GM19043 (cell line): Measurements from ENCODE around the gene NDUFB7.
"Not testable (repeated sequence)": the region's sequence is repeated elsewhere in the genome, so short reads cannot be mapped to it uniquely, and the experiment has no call there.

ENCODE experiments used
- ATAC-seq: cut with Tn5 transposase; IDR thresholded peaks from one replicate; pipeline ENCODE4 v1.9.1; 2021; ENCODE audit warnings: low read depth; ENCODE audit not compliant: unreplicated experiment

NDUFB7 gene

DNA sequence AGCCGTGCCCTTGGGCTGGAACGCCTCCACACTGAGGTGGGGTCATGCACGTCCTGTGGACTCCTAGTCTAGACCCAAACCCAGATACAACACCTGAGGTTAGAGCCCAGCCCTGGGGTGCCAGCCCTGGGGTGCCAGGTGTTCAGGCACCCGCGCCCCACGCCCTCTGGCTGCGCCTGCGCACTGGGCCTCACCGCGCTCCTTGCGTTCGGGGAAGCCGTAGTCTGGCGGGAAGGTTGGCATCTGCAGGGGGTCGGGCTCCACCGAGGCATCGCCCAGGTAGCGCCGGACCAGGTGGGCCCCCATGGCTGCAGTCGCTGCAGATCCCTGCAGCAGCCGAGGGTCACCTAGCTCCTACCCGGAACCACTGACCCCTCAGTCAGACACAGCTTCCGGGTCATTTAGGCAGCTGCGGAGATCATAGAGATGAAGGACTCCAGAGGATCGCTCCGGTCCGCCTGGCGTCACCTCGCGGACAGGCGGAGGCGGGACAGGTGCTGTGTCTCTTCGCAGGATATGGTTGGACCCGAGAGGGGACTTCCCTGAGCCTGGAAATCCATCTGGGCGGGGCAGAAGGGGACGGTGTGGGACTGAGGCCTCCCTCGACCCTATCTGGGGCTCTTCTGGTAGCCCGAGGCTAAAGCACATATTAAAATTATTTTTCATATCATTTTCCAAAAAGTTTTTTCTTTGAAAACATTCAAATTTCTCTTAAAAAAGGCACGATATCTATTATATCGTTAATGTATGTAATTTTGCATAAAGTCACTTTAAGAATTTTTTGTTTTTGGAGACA, at the start of gene NDUFB7:
Gene NDUFB7 (minus strand): TSS at position 372 of the 796 bp plus-strand sequence. CDS start 66 bp downstream, at position 306.
- ATAC-seq: peak; percentile 73

DNA sequence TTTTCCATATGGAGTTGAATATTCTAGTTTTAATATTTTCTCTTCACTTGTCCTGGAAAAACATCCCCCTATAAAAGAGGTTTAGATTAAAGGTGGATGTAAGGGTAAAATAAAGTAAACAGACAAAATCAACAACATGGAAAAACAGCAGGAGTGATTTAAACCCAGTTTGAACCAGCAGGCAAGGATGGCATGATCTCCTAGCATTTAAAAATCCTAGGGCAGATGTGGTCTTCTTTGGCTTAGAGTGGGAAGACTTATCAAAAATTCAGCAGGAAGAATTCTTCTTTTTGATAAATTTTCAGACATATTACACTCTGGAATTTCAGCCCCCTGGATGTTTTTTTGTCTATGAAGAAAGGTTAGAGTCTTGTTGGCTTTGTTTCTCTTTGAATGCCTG, 47.5 kb upstream of the NDUFB7 start:
- ATAC-seq: no peak

DNA sequence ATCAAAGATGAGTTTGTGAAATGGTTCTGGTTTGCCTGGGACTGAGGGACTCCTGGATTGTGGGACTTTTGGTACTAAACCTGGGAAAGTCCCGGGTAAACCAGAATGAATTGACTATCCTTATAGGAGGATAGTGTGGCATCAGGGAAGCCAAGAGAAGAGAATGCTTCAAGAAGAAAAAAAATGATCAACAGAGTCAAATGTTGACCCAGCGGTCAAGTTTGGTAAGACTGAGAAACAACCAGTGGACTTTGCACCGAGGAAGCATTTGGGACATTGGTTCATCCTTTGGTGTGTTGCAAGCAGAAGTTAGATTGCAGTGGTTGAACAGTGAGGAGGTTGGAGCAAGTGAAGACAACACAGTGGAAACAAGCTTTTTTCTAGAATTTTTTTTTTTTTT, 44.5 kb upstream of the NDUFB7 start:
- ATAC-seq: no peak

DNA sequence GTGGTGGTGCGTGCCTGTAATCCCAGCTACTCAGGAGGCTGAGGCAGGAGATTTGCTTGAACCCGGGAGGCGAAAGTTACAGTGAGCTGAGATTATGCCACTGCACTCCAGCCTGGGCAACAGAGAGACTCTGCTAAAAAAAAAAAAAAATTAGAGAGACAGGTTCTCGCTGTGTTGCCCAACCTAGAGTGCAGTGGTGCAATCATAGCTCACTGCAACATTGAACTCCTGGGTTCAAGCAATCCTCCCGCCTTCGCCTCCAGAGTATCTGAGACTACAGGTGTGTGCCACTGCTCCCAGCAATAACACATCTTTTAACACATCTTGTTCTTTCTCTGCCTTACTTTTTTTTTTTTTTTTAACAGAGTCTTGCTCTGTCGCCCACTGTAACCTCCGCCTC, 43.8 kb upstream of the NDUFB7 start:
- no peak for ATAC-seq

DNA sequence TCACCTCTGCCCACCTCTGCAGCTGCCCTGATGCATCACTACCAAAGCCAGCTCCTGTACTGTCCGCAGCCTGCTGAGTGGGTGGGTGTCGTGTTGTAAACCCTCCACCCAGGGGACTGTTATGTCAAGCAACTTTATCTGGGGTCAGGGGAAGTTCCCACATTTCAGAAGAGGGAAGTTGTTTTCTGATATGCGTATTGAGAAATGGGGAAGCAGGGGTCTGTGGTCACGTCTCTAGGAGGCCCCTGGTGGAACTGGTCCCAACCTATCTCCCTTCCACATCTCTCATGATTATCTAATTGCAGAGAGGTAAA, 42.2 kb upstream of the NDUFB7 start:
- ATAC-seq: no peak

DNA sequence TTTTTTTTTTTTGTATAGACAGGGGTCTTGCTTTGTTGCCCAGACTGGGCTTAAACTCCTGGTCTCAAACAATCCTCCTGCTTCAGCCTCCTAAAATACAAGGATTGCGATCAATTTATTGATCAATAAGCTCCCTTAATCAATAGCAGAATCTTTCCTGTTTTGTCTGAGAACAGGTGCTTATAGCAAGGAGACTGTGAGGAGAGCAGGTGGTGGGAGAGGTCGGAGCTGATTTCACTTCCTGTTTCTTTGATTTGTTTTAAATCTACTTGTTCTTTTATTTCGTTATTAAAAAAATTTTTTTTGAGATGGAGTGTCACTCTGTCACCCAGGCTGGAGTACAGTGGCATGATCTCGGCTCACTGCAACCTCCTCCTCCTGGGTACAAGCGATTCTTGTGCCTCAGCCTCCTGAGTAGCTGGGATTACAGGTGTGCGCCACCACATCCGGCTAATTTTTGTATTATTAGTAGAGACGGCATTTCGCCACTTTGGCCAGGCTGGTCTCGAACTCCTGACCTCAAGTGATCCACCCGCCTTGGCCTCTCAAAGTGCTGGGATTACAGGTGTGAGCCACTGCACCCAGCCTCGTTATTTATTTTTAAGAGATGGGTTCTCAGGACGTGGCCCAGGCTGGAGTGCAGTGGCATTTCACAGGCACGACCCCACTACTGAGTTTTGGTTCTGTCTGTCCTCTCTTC, 41.7 kb upstream of the NDUFB7 start:
- ATAC-seq: not testable (repeated sequence)

DNA sequence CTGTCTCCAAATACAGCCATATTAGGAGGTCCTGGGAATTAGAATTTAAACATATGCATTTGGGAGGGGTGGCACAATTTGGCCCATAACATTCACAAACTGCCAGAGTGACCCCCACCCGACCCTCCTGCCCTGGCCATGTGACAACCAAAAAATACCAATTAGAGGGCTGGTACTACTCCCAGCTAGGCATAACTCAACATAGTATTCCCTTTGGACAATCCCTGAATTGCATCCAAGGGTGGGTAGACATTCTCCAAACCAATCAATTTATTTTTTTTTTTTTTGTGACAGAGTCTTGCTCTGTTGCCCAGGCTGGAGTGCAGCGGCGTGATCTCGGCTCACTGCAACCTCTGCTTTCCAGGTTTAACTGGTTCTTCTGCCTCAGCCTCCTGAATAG, 40.8 kb upstream of the NDUFB7 start:
- ATAC-seq: no peak

DNA sequence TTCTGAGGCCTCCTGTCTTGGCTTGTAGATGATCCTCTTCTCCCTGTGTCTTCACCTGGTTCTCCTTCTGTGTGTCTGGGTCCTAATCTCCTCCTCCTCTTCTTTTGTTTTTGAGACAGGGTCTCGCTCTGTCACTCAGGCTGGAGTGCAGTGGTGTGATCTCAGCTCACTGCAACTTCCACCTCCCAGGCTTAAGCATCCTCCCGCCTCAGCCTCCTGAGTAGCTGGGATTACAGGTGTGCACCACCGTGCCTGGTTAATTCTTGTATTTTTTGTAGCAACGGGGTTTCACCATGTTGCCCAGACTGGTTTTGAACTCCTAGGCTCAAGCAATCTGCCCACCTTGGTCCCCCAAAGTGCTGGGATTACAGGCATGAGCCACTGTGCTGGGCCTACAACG, 40.4 kb upstream of the NDUFB7 start:
- ATAC-seq: not testable (repeated sequence)

DNA sequence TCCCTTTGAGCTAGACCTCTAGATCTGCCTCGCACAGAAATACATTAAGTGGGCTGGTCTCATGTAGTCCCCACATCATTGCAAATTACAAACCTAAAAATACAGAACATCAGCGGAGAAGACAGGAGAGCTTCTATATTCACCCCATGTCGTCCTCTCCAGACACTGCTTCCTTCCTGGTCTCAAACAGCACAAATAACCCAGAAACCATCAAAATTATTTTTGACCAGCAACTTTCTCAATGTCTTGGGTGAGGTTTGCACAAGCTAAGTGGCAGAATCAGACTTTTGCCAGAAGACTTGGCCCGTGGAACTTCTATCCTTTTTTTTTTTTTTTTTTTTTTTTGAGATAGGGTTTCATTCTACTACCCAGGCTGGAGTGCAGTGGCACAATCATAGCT, 39.2 kb upstream of the NDUFB7 start:
- ATAC-seq: no peak

DNA sequence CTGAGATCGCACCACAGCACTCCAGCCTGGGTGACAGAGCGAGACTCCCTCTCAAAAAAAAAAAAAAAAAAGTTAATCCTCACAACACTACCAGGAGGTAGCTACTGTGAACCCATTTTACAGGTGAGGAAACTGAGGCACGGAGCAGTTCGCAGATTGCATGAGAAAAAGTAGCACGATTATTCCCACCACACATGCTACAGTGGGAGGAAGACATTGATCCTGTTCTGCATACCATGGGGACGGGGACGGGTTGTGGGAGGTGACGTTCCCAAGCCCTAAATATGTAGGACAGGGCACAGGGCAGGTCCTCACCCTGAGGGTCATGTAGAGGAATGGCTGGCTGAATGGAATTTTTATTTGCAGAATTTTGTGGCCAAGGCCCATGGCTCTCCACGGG, 34.8 kb upstream of the NDUFB7 start:
- ATAC-seq: no peak

DNA sequence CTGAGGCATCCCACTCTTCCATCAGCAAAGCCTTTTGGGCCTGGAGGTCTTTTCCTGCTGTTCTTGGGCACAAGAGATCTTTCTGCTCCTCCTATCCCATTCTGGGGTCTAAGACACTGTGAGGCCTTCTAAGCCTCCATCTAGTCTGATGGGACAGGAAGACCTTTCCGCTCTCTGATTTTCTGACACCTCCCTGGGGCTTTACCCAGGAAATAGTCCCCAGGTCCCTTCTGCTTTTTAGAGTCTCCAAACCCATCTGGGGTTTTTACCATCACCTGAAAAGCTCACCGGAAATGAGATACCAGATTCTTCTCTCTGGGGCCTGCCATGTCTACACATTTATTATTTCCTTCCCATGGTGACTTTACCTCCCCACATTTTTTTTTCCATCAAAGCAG, 32.1 kb upstream of the NDUFB7 start:
- ATAC-seq: peak; percentile 79

DNA sequence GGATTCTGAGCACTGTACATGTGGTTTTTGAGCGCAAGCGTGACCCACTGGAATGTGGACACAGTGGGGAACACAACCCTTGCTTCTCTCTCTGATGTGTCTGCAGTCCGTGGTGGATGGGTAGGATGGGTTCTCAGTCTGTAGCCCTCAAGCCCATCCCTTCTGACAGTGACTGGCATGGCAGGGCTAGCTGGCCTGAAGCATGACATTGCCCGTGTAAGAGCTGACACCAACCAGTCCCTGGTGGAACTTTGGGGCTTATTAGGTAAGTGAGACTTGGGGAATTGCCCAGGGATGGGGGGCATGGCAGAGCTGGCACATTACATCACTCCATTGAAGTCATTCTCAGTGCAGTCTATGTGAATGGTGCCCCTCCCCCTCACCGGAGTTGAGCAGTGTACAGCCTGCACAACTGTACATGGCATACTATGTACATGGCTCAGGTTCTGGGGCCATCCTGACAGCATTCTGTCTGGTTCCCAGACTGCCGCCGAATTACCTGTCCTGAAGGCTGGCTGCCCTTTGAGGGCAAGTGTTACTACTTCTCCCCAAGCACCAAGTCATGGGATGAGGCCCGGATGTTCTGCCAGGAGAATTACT, 27.8 kb upstream of the NDUFB7 start:
- no peak for ATAC-seq

DNA sequence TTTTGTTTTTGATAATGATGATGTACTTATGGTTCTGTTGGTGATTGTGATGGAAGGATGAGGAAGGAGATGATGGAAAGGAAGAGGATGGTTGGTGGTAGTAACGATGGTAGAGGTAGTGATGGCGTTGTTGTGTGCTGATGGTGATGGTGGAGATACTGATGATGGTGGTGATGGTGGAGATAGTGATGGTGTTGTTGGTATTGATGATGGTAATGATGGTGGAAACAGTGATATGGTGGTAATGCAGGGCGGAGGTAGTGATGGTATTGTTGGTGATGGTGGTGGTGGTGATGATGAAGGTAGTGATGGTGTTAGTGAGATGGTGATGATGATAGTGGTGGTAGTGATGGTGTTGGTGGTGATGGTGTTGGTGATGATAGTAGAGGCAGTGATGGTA, 23.7 kb upstream of the NDUFB7 start:
- no peak for ATAC-seq

DNA sequence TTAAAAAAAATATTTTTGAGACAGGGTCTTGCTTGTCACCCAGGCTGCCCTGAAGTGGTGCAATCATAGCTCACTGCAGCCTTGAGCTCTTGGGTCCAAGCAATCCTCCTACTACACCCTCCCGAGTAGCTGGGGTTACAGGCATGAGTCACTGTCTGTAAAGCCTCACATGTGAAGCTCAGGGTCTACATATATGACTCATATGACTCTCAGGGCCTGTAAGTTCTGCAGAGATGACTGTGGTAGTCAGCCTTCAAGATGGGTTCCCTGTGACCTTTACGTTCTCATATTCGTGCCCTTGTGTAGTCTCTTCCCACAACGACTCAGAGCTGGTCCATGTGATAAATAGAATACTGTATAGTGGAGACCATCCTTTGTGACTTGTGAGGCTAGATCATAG, 17.6 kb upstream of the NDUFB7 start:
- not testable (repeated sequence) for ATAC-seq

DNA sequence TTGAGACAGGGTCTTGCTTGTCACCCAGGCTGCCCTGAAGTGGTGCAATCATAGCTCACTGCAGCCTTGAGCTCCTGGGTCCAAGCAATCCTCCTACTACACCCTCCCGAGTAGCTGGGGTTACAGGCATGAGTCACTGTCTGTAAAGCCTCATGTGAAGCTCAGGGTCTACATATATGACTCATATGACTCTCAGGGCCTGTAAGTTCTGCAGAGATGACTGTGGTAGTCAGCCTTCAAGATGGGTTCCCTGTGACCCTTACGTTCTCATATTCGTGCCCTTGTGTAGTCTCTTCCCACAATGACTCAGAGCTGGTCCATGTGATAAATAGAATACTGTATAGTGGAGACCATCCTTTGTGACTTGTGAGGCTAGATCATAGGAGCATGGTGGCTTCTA, 13.3 kb upstream of the NDUFB7 start:
- ATAC-seq: peak; percentile 70

DNA sequence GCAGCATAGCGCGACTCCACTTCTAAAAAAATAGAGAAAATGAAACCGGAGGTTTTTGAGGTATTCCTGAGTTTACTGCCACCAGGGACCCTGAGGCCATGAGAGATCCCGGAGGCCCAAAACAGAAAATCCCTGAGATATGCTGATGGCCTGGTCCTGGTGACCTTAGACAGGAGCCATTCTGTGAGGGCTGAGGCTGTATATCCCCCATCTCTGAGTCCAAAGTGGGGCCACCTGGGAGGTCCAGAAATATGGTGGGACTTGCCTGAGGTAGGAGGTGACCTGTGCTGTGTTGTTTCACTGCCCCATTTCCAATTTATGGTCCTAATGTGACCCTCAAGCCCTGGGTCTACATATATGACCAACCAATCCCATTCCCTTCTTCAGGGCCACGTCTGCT, 12.5 kb upstream of the NDUFB7 start:
- not testable (repeated sequence) for ATAC-seq

DNA sequence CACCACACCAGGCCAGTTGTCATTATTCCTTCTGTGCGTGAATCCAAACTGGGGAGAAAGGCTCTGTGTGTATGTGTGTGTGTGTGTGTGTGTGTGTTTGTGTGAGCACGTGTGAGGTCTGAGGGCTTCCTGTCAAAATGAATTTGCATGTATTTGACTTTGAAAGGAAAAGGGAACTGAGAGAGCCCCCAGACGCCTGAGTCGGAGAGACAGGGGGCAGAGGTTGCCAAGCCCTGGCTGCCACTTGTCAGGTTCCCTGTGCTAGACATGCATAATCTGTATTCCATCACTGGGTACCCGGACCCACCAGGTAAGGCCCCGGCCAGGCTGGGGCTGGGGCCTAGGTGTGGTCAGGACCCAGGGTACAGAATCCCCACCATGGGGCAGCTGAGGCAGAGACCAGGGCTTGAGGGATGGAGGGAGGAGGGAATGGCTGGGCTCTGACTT, 11.1 kb upstream of the NDUFB7 start, which contains the start of gene CLEC17A:
Gene CLEC17A (plus strand): TSS at position 191 of the 447 bp plus-strand sequence. CDS start 77 bp downstream, at position 268.
- no peak for ATAC-seq

DNA sequence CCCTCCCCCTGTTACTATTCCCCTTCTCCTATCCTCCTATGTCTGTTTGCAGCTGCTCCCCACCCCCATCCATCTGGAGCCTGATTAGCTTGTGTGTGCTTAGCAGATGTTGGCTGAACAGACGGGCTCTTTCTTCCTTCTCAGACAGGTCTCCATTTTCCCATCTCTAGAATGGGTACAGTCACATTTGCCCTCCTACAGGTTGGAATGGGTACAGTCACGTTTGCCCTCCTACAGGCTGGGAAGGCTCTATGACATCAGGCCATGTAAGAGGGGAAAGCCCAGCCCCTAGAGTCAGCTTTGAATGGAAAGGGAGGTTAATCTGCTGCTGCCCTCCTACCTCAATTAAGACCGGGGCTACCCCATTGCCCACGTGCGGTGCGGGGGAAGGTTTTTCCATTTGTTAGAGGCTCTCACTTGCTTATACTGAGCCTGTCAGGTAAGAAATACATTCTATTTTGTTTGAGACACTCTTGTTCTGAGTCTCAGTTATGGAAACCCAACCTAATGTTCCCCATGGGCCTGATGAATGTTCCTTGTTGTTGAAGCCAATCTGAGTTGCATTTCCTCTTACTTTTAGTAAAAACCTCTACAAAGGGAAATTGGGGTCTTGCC, 8.9 kb upstream of the NDUFB7 start:
- no peak for ATAC-seq

DNA sequence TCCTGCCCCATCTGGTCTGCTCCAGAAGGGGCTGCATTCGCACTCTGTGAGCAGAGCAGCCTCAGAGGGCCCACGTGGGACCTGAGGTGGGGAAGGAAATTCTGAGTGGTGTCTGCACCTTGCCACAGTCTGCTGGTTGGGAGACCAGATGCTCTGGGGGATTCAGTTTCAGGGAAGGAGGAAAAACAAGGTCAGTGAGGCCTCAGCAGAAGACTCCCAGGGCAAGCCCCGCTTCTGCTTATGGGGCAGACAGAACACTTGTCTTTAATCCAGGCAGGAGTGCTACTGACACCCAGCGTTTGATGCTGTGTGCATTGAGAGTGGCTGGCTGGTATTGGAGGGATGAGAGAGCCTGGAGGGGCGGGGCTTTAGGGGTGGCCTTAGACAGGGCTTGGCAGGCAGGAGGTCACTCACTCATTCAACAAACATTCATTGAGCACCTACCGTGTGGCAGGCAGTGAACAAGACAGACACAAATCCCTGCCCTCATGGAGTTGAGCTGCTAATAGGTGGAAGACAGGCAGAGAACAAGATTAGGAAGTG, 6.1 kb upstream of the NDUFB7 start:
- no peak for ATAC-seq

DNA sequence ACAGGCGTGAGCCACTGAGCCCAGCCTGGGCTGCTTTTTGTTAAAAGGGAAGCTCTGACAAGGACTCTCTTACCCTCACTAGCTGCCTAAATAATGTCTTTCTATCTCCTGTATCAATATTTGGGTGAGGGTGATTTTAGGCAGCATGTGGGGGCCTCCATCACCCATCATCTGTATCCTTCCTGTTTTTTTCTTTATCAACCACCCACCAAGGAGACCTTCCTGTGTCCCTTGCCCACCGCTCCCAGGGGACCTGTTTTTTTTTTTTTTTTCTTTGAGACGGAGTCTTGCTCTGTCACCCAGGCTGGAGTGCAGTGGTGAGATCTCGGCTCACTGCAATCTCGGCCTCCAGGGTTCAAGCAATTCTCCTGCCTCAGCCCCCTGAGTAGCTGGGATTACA, 5.4 kb upstream of the NDUFB7 start:
- no peak for ATAC-seq

DNA sequence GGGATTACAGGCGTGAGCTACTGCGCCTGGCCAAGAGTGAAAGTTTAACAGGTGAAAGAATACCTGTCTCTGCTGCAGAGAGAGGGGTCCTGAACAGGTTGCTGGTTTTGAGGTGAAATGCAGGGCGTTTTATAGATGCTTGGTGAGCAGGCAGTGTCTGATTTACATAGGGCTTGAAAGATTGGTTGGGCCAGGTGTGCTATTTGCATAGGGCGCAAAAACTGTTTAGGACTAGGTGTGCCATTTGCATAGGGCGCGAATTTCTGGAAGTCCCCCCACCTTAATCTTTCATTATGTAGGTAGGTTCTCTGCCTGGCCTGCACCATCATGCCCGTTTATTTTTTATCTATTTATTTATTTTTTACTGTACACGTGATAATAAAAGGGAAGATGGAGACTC, 4.5 kb upstream of the NDUFB7 start:
- ATAC-seq: no peak
